ENCODE results near the gene LCLAT1.

DNA sequence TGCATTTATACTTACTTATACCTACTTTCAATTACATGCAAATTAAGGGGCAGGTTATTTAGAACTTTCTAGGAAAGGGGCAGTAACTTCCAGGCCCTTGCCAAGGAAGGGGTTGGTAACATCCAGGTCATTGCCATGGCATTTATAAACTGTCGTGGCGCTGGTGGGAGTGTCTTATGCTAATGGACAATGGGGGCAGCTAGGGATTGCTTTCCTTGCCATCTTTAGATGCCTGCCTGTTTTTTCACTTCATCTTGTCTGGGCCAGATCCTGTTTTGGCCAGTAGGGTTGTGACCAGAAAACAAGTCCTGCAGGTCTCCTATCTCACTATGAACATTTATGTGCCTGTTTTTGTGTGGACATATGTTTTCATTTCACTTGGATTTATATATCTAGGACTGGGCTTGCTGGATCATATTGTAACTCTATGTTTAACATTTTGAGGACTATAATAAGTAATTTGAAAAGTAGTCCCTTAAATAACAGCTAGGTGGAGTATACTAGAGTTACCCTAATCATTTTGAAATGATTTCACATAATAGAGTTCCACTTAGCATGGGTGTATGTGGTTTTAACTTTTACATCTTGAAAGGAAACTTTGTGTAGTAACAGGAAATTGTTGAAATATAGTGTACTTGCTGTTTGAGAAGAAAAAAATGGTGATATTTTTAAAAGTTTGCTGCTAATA lies 56.1 kb downstream of the LCLAT1 start:
- TF ChIP-seq GATA2 (IDR thresholded peaks at IDR 0.05; ENCODE audit: low read depth, low read length) (no peak), GATA3 (IDR thresholded peaks at IDR 0.05; ENCODE audit: low read depth, low read length) (no peak)

Data from SH-SY5Y (cell line).